GM18867 (cell line): ENCODE data around the gene KISS1R.
A peak's percentile ranks its signal among the peaks of the same experiment; 100 is the strongest.
"Not testable (repeated sequence)": the region's sequence is repeated elsewhere in the genome, so short reads cannot be mapped to it uniquely, and the experiment has no call there.

ENCODE experiments used
- ATAC-seq: cut with Tn5 transposase; IDR thresholded peaks from one replicate; pipeline ENCODE4 v1.9.1; 2021; ENCODE audit warnings: mild to moderate bottlenecking, moderate library complexity; ENCODE audit not compliant: unreplicated experiment

The KISS1R gene

GRCh38 chr19:881385-882071 lies 35.6 kb upstream of the KISS1R start:
- ATAC-seq: no peak

GRCh38 chr19:882871-883497 lies 34.1 kb upstream of the KISS1R start:
- ATAC-seq: no peak

- no peak for ATAC-seq
These were observed 33.4 kb upstream of the KISS1R start for GRCh38 chr19:883661-884211.

- no peak for ATAC-seq
These were observed 32.5 kb upstream of the KISS1R start for GRCh38 chr19:884420-885211.

GRCh38 chr19:885536-886224 lies 31.5 kb upstream of the KISS1R start:
- ATAC-seq: no peak

GRCh38 chr19:887072-887471 lies 30.1 kb upstream of the KISS1R start:
- ATAC-seq: no peak

GRCh38 chr19:887599-887998 lies 29.5 kb upstream of the KISS1R start:
- ATAC-seq: no peak

GRCh38 chr19:888581-889385 lies 28.4 kb upstream of the KISS1R start:
- no peak for ATAC-seq

GRCh38 chr19:889662-890295 lies 27.4 kb upstream of the KISS1R start:
- ATAC-seq: no peak

GRCh38 chr19:890831-891230 lies 26.3 kb upstream of the KISS1R start:
- ATAC-seq: no peak

GRCh38 chr19:891421-892200 lies 25.5 kb upstream of the KISS1R start:
- ATAC-seq: not testable (repeated sequence)

GRCh38 chr19:892243-892893 lies 24.8 kb upstream of the KISS1R start:
- ATAC-seq: peak; percentile 31

- ATAC-seq: peak; percentile 82
These were observed 24.0 kb upstream of the KISS1R start, which contains the start of the genes MED16 and RNU6-9 for GRCh38 chr19:892894-893689. MED16 (minus strand) TSS chr19:893187; CDS start chr19:891131, 2,056 bp downstream. RNU6-9 (plus strand) TSS chr19:893484.

GRCh38 chr19:896434-896833 lies 20.7 kb upstream of the KISS1R start:
- ATAC-seq: no peak

- ATAC-seq: no peak
These were observed 20.1 kb upstream of the KISS1R start for GRCh38 chr19:896999-897398.

GRCh38 chr19:897442-898039 lies 19.6 kb upstream of the KISS1R start:
- ATAC-seq: no peak

- no peak for ATAC-seq
These were observed 18.5 kb upstream of the KISS1R start for GRCh38 chr19:898663-899062.
